Inflammatory macrophage (primary cell): ENCODE results near the gene PPP3CA.
A peak's percentile ranks its signal among the peaks of the same experiment; 100 is the strongest.

Experiments
- DNase-seq, 2 donors: peaks; one replicate each; pipeline ENCODE4 v3.0.0-alpha.2; 2020 to 2022

PPP3CA gene

DNA sequence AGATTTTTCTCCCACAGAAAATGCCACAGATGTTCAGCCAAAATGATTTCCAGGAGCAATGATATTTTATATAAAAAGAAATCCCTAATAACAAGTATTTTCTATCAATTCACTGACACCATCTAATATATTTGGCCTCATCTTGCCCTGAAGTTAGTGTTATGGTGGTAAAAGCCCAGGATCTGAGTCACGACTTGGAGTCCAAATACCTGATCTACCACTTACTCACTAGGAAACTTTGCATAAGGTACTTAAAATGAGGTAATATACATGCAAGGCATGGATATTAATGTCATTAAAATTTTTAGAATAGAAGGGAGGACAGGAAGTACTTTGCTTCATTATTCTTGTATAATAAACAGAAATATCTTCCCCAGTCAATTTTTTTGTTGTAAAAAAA is 16.3 kb downstream of the PPP3CA start:
- no peak for DNase-seq

DNA sequence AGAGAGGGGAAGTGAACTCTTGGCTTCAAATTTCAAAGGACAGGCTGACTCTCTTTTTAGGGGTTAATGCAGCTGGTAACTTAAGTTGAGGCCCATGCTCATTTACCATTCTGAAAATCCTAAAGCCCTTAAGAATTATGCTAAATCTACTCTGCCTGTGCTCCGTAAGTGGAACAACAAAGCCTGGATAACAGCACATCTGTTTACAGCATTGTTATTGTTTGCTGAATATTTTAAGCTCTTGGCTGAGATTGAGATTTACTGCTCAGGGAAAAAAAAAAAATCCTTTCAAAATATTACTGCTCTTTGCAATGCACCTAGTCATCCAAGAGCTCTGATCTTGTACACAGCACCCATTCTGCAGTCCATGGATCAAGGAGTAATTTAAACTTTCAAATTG is 17.7 kb downstream of the PPP3CA start:
- no peak for DNase-seq

DNA sequence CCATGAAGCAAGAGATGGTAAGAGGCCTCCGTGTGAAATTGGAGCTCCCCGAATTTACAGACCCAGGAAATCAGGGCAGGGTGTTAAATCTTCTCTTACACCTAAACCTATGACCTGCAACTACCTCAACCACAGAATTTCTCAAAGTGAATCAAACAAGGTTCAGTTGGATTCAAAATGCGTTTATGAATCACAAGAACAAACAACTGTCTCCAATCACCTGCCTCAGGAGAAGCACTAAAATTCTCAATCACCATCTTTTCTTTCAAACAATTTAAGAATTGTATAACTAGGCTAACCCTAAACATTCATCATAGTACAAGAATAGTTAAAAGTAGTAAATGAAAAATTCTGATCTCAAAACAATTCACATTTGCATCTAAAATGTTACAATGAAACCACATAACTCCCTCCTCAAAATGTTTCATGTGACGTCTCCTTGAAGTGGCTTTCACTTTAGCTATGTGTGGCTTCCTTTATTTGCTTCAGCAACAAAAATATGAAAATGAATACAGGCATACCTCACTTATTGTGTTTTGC is 19.2 kb downstream of the PPP3CA start:
- DNase-seq: no peak

DNA sequence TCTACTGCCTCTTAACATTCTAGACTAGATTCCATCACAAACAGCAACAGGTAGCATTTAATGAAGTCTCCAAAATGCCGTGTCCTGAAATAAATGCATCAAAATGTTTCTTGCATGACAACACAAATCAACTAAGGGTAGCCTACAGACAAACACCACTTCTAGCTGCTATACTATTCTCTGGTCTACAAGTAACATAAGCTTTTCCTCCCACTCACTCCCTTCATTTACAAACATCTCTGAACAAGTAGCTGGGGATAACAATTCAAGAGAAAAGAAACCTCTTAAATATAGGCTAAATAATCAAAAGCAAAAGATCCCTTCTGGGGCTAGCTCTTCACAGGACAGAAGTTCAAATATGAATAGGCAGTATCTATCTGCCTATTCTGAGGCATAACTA is 20.8 kb downstream of the PPP3CA start:
- no peak for DNase-seq

DNA sequence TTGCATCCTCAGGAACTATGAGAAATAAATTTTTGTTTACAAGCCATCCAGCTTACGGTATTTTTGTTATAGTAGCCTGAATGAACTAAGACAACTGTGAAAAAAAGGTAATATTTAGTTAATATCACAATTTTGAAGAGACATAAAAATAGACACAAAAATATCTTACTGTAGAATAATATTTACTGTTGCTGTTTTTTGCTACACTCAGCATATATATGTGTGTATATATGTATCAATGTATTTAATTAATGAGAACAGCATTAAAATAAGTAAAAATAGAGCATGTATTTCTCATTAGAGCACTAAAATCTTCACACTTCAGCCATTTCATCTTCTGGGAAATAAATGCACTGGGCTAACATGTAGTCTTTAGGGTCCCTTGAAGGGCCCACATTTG is 24.6 kb downstream of the PPP3CA start:
- DNase-seq: no peak

DNA sequence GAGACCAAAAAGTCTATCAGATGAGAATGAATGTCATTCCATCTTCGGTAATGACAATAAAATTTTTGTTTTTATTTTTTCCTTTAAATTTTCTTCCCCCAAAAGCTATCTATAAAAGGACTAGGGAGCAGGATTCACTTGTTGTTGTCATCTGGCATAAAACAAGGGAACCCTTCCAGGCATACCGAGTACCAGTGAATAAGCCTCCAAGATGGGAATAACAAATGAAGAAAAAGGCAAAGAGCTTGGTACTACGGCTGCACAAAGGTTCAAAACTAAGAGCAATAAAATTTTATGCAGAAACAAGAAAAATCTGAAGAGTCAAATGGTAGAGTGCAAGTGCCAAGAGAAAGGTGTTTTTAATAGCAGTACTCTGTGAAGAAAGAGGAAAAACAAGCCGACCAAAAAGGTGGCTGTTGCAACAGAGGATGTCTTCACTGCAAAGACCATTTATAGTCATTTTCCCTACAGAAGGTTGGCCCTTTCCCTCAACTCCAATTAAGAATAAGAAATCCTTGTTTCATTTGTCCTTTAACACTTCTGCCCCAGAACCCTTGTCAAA is 25.8 kb downstream of the PPP3CA start:
- no peak for DNase-seq

DNA sequence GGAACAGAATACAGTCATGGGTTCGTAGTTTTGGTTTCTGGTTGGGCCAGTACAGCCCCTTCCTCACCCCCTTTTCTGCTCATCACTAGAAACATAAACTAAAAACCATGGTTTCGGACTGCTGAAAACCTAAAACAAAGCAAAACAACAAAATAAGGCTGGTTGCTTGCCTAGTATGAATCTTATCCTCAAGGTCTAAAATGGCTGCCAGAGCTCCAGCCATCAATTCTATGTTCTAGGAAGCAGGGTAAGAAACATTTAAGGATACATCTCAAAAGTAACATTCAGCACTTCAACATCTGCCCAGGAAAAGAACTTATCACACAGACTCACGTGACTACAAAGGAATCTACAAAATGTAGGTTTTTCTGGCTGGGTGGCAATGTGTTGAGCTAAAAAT is 31.5 kb downstream of the PPP3CA start:
- DNase-seq: no peak

DNA sequence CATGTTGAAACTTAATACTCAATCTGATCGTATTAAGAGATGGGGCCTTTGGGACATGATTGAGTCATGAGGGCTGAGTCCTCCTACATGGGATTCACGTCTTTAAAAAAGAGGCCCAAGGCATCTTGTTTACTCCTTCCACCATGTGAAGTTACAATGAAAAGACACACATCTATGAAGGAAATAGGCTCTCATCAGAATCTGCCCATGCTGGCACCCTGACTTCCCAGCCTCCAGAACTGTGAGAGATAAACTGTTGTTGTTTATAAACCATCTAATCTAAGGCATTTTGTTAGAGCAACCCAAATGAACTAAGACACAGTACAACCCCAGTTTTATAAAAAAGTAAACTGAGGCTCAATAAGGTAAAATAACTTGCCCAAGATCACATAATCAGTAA is 32.3 kb downstream of the PPP3CA start:
- no peak for DNase-seq

DNA sequence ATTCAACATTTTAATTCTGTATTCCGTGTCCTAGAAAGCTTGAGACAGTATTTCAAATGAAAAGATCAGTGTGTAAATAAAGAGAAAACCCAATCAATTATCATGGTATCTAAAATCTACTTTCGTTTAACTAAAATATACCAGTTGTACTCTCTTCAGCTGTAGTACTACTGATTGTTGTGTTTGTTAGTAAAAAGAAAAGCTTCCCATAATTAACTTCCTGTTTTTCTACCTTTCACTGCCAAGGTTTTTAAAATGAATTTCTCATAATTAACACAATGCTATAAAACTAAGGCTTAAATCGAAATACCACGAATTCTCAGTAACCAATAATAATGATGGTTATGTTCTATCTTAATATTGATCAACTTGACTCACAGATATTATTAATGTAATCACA is 37.4 kb downstream of the PPP3CA start:
- DNase-seq: no peak

DNA sequence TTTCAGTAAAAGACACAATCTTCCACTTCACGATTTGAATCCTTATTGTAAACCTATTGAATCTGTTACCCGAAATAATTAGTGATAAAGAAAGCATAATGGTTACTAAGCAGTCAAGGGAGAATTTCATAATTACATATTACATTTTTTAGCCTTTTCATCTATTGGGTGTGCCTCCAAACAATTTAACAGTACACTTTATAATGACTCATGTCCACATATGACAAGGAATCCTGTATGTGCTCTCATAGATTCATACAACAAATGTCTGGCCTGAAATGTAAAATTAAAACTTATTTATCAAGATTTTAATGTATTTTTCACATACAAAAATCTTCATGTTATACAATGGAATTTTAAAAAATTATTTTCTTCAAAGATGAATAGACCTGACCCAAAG is 39.4 kb downstream of the PPP3CA start:
- no peak for DNase-seq

DNA sequence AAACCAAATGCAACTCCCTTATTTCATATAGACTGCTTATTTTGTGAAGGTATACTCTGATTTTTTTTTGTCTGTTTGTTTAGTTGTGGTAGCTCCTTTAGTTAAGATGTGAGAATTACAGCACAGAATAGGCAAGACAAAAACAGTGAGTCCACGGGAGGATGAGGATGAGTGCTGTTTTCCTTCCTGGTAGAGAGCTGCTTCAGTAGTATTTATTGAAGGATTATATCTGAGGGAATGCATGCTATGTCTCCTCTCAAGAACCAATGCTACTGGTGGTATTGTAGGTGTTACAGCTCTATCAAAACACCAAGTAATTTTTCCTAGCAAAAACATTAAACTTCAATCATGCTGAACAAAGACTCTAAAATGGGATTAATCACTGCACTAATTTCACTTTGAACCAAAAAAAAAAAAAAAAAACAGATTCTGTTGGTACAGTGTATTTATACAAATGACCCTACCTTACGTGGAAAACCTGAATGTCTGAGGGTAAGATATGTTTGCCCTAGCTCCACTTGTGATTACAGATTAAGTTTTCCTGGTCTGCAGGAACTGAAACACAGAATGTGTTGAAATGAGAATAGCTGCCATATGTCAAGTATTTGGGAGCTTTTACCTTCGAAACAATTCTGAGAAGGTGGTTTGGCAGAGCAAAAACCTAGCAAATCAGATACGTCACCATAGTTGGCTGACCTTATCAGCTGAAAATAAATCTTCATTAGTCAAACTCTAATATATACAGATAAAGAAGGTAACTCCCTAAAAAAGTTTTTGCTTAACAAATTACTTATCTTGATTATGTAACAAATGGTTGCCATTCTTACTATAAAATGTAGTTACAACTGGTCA is 40.3 kb downstream of the PPP3CA start:
- no peak for DNase-seq

DNA sequence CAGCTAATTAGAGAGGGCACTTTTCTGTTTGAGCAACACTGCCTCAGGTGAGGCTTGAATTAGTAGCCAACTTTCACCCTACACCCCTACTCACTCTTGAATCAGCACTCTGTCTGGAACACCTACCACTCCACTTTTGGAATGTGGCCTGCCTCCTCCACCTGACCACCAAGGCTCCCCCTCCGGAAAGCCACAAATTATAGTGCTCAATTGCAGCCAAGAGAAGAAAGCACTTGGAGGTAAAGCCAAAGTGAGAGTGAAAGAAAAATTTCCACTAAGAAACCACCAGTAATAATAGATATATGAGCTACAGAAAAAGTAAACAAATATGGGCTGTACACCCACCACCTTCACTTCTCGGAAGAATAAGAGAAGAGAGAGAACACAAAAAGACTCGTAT is 41.1 kb downstream of the PPP3CA start:
- no peak for DNase-seq

DNA sequence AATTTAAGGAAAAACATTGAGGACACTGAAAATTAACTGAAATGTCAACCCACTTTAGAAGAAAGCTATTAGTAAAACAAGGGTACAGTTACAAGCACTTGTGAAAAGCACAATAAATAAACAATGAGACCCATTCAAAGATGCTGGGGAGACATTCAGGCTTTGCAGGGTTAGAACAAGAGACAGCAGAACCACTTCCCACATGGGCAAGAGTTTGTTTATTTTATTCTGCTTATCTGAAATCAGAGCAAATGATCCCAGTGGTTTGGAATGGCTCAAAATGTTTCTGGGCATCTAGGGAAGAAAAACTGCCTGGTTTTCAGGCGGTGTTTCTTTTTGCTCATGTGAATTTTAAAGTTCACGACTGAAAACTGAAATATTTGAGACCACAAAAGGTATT is 42.4 kb downstream of the PPP3CA start:
- DNase-seq: no peak

DNA sequence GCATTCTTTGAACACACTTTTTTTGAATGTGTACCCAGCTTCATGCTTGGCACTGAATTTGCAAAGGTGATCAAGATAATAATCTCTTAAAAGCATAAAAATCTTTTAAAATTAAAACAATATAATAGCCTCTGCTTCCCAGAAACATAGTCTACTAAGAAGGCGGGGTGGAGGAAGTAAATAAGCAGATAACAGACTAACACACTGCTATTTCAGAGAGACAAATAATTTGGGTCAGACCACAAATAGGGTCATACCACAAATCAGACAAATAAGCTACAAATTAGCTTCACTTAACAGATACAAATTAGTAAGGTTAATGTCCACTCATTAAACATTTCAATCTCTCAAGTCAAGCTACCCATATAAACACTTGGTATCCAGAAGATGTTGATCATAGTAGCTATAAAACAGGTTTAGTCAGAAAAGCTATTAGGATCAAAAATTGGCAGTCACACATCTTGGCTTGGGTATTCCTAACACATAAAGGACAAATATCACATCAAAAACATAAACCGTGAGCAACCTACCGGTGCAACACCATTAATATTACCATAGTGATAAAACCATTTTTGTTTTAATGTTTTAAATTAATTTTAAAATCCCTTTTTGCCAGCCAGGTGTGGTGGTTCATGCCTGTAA is 47.3 kb downstream of the PPP3CA start:
- DNase-seq: no peak

DNA sequence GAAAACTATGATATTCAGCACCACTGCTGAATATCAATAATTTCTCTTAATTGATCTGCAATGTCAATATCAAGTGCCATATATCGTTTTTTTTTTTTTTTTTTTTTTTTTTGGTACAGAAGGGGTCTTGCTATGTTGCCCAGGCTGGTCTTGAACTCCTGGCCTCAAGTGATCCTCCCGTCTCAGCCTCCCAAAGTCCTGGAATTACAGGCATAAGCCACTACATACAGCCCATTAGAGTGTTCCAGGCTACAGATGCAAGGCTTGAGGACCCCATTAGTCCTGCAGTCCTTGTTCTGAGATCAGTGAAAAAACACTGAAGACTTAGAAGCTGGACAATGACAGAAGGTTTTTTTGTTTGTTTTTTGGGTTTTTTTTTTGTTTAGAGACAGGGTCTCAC is 48.3 kb downstream of the PPP3CA start:
- DNase-seq: no peak

DNA sequence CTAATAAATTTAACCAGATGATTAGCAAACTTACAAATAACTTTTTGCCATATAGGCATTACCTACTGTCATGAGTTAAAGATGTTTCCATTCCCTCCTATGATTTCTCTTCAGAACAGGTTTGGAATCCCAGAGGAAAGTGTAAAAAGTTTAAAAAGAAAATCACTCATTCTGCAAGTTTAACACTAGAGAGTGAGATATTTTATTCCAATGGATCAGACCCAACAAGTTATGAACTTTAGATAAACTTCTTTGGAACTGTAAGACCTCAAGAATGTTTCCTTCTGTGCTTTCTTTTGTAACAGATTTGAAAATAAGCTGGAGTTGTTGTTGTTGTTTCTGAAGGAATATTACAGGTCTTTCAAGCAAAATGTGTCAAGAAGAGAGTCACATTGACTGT is 51.6 kb downstream of the PPP3CA start:
- DNase-seq: no peak

DNA sequence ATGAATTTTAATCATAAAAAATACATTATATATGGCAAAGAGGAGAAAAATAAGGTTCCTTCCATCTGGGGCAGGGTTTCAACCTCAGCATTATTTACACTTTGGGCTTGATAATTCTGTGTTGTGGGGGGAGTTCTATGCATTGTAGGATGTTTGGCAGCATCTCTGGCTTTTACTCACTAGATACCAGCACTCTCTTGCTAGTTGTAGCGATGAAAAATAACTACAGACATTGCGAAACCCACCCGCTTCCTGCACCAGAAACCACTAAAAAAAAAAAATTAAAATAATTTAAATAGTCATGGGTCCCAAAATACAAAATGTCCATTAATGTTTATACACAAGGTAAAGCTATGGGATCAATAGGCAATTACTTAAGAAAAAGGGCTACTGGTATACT is 52.7 kb downstream of the PPP3CA start:
- no peak for DNase-seq

DNA sequence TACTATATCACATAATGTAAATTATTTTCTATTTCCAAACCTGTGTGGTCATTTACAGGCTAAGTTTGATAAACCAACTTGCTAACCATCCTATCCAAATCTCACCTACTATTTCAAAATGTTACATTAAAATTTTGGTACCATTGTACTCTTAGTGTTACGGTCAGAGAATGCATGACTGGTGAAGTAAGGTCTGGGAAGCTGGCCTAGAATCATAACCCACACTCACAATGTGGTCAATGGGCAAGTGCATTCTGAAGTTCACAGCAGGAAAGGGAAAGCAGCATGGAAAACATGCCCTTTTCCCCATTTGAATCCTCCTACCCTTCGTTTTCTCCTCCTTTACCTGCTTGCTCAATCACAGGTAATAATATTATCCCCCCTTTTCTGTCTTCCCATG is 54.4 kb downstream of the PPP3CA start:
- DNase-seq: no peak

DNA sequence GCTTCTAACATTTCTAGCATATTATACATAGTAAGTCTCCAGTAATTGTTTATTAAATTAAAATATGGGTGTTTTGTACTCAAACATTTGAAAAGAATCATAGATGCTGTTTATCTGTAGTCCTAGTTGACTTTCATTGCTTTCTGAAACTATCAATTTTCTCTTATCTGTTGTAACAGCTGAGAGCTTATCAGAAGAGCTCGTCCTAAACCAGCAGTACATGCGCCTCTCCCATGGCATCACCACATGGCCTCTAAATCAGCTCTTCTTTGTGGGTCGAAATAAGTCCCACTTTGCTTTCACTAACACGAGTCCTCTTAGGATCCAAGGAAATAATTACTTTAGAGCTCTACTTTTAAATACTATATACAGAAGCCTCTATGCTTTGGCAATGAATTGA is 55.1 kb downstream of the PPP3CA start:
- DNase-seq: no peak

DNA sequence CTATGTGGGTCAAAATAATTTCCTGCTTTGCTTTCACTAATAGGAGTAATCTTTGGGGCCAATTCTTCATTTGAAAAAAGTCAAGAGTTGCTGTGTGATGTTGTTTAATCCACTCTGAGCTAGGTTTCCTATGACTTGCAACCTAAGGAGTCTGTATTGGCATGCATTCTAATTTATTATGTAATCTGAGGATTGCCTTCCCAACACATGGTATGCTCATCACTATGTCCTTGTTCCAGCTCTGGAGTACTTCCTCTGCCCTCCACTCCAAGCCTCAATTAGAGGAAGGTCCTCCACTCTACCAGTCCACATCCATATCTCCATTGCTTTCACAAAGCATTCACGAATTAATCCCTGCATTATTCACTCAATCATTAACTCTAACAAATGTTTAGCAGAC is 56.1 kb downstream of the PPP3CA start:
- DNase-seq: no peak

DNA sequence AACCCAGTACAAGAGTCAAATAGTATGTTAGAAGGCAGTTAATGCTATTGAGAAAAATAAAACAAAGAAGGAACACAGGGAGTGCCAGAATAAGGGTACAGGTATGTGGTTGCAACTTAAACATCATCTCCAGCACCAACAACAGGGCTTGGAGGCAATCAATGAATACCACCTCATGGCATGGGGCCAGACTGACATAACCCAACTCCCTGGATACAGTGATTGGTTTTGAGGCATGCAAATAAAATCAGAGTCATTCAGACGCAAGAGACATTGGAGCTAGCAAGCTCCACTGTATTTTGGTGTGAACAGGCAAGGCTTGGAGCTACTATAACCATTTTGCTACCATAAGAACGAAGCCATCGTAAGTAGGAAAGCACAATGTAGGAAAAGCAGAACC is 56.7 kb downstream of the PPP3CA start:
- DNase-seq: no peak

DNA sequence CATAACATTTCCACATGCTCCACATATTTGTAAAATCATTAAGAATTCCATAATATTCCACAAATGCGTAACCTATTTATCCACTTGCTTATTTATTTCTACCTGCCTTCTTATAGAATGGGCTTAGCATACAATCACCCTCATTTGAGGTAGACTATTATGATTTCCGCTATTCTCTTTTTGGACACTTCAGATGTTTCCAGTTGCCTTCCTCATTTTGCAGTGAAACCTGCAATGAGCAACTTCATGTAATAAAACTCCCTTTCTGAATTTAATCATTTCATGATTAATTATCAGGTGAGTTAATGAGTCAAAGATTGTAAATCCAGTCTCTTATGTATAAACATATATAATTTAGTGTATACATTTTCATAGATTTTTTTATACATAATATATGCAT is 58.0 kb downstream of the PPP3CA start:
- peak in 1 of 2 donors; percentile 16 for DNase-seq

DNA sequence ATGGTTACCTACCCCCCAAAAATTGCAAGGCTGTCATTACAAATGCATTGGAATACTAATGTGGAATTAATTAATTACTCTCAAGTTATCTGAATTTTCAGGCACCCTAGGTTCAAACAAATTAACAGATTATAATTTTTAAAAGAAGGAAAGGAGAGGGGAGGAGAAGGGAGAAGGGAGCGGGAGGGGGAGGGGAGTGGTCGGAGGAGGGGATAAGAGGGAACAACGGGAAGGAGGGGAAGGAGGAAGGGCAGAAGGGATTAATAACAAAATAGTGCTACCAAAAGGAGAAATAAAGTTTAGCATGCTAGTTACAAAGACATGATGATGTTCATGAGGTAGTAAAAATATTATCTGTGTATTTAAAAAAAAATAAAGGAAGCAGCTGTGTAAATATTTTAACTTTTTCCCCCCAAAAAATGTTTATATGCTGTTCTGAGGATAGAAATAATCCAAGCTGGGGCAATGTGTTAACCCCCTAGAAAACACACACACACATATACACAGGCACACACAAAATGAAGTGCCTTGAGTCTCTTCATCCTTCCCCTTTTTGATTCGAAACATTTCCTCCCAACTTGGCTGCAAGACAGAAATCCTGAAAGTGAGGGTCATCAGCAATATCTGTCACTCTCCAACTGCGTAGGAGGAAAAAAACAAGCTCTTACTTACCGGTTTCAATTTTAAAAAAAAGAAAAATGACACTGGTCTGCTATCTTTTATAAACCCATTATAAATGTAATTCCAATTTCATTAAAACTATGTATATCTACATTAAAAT is 58.8 kb downstream of the PPP3CA start:
- DNase-seq: peak; percentile 70 to 78
